ENCODE measurements around the gene SHANK3. TPM values are rescaled to one million over a fixed set of nuclear protein-coding genes. Genes with fewer than 3 reads are reported as not detected.

Gene SHANK3
- total RNA-seq, 2 donors from 2014 or later: 4.4 to 4.8 TPM

GRCh38 chr22:50719814-50720300 is 47.2 kb downstream of the SHANK3 start:
- no peak for ATAC-seq
- intact Hi-C loops (cut with DNase I, micrococcal nuclease): no loop called here

GRCh38 chr22:50720301-50721256 is 48.0 kb downstream of the SHANK3 start:
- no peak for DNase-seq
- intact Hi-C loops (cut with DNase I, micrococcal nuclease): no loop called here
- ATAC-seq: no peak

More at GRCh38 chr22:50719814-50720300, 47.2 kb downstream of the SHANK3 start:
- DNase-seq: no peak

GRCh38 chr22:50721257-50721844 is 48.7 kb downstream of the SHANK3 start:
- intact Hi-C loops (cut with DNase I, micrococcal nuclease): no loop called here
- ATAC-seq: no peak
- no peak for DNase-seq

GRCh38 chr22:50722048-50722701 is 49.6 kb downstream of the SHANK3 start:
- DNase-seq: no peak
- intact Hi-C loops (cut with DNase I, micrococcal nuclease): no loop called here
- ATAC-seq: no peak

Other genes with a start within 250 kb of the SHANK3 start
- gene SBF1, start 197.8 kb upstream of the SHANK3 start, total RNA-seq: 10 to 100 TPM; 69.2 to 80.1 TPM
- gene ADM2, start 191.3 kb upstream of the SHANK3 start, total RNA-seq: 1 to 10 TPM; 5.4 to 8.9 TPM
- gene MIOX, start 186.0 kb upstream of the SHANK3 start, total RNA-seq: not detected
- 10 to 100 TPM; 58.7 to 59.3 TPM for gene LMF2, start 165.1 kb upstream of the SHANK3 start, total RNA-seq
- gene NCAPH2, start 164.6 kb upstream of the SHANK3 start, total RNA-seq: 10 to 100 TPM; 26.6 to 27.1 TPM
- gene SCO2, start 147.2 kb upstream of the SHANK3 start, total RNA-seq: 1 to 10 TPM; 5.5 to 5.7 TPM
- gene TYMP, start 142.8 kb upstream of the SHANK3 start, total RNA-seq: 10 to 100 TPM; 32.0 to 33.0 TPM
- gene KLHDC7B, start 126.9 kb upstream of the SHANK3 start, total RNA-seq: under 1 TPM in 1 of 2 donors, not detected in 1; 0.17 TPM
- under 1 TPM in 1 of 2 donors, not detected in 1; 0.67 TPM for gene SYCE3, start 109.9 kb upstream of the SHANK3 start, total RNA-seq
- gene CPT1B, start 94.4 kb upstream of the SHANK3 start, total RNA-seq: 10 to 100 TPM; 22.6 to 26.6 TPM
- gene CHKB, start 90.0 kb upstream of the SHANK3 start, total RNA-seq: 10 to 100 TPM; 66.9 to 72.7 TPM
- 1 to 10 TPM; 1.2 to 1.5 TPM for gene MAPK8IP2, start 72.0 kb upstream of the SHANK3 start, total RNA-seq
- gene ARSA, start 44.7 kb upstream of the SHANK3 start, total RNA-seq: 10 to 100 TPM; 84.8 to 97.8 TPM
- 1 to 10 TPM in 1 of 2 donors, under 1 TPM in 1; 0.89 to 1.5 TPM for gene ACR, start 65.4 kb downstream of the SHANK3 start, total RNA-seq
- 10 to 100 TPM; 20.1 to 21.3 TPM for gene RABL2B, start 110.8 kb downstream of the SHANK3 start, total RNA-seq

Measured in left colon (tissue), 2 donors.